HL-60 (cell line): ENCODE data around the gene IRAK2.

Experiments
- CTCF ChIP-seq: IDR thresholded peaks from one replicate; pipeline ENCODE4 v1.5.1; 2011; ENCODE audit warnings: low read length, control low read depth, inconsistent platforms; ENCODE audit not compliant: insufficient read depth
- GABPA ChIP-seq: IDR thresholded peaks from 2 replicates; pipeline ENCODE4 v1.6.1; 2012; ENCODE audit warnings: low read depth

- TF ChIP-seq CTCF (no peak), GABPA (no peak)
Observed at GRCh38 chr3:10290481-10291176, 125.9 kb downstream of the IRAK2 start.
